Neuron (in vitro differentiated cells): ENCODE data around the gene GGCX.

ENCODE experiments used
- H2AFZ ChIP-seq: one replicate; pipeline ENCODE4 v1.6.1; 2013; ENCODE audit warnings: low read depth, mild to moderate bottlenecking, inconsistent platforms, low read length, moderate library complexity
- H3K27me3 ChIP-seq: one replicate; pipeline ENCODE4 v1.6.1; 2013; ENCODE audit warnings: low read length; ENCODE audit not compliant: insufficient read depth
- H3K36me3 ChIP-seq: one replicate; pipeline ENCODE4 v1.6.1; 2013; ENCODE audit warnings: low read length; ENCODE audit not compliant: insufficient read depth
- H3K4me1 ChIP-seq: one replicate; pipeline ENCODE4 v1.6.1; 2013; ENCODE audit warnings: low read length; ENCODE audit not compliant: insufficient read depth
- H3K4me3 ChIP-seq: 2 replicates; pipeline ENCODE4 v1.5.1; 2013; ENCODE audit warnings: mild to moderate bottlenecking, low read length, moderate library complexity
- H3K9me3 ChIP-seq: one replicate; pipeline ENCODE4 v1.6.1; 2013; ENCODE audit warnings: low read length

Gene GGCX

DNA sequence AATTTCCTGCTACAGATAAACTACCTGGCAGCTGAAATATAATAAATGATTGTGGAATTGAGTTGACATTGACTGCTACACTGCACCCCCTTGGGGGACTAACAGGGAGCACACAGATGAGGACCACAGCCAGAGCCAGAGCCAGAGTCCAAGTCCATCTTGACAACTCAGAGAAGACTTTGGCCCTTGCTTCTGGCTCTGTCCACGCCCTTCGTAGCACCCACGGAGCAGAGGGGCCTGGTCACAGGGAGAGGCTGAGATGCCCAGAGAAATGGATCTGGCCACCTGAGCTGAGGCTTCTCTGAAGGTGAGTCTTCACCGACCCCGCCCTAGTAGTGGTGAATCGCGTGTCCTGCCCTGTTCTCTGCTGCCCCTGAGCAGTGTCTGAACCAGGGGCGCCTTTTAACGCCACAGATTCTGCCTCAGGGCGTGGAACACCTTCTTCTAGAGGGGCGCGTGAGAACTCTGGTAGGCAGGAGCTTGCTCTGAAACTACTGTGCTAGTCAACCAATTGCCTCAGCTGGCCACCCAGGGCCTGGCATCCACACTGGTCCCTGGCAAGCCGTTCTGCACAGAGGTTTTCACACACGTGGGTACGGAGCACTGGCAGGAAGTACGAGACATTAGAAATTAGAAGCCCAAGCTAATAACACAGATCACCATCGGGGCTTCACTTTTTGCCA lies 58.0 kb downstream of the GGCX start:
- peaks cover 5% of the 10 kb centered on the region for H3K27me3 ChIP-seq
- no peaks in the 10 kb centered on the region for H3K36me3 ChIP-seq
- no peaks in the 10 kb centered on the region for H3K4me1 ChIP-seq
- H3K4me3 ChIP-seq = no peak overlapping the region
- no peaks in the 10 kb centered on the region for H3K9me3 ChIP-seq
- H2AFZ ChIP-seq = no peak overlapping the region

DNA sequence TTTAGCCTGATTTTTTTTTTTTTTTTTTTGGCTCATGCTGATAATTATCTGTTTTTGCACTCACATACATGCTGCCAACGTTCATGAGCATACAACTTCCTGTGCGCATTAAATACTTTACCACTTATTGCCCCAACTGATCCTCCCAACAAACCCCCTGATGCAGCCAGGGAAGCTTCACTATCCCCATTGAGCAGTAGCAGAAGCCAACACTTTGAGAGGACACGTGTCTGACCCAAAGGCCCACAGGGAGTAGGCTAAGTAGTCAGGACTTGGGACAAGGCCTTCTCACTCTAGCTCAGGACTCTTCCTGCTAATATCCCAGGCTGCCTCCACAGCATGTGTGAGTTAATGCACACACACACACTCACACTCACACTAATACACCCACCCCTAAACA lies 58.6 kb downstream of the GGCX start:
- peaks cover 9% of the 10 kb centered on the region for H3K27me3 ChIP-seq
- no peaks in the 10 kb centered on the region for H3K9me3 ChIP-seq
- H3K4me3 ChIP-seq = no peak overlapping the region
- H3K36me3 ChIP-seq = no peaks in the 10 kb centered on the region
- no peaks in the 10 kb centered on the region for H3K4me1 ChIP-seq
- H2AFZ ChIP-seq = no peak overlapping the region

DNA sequence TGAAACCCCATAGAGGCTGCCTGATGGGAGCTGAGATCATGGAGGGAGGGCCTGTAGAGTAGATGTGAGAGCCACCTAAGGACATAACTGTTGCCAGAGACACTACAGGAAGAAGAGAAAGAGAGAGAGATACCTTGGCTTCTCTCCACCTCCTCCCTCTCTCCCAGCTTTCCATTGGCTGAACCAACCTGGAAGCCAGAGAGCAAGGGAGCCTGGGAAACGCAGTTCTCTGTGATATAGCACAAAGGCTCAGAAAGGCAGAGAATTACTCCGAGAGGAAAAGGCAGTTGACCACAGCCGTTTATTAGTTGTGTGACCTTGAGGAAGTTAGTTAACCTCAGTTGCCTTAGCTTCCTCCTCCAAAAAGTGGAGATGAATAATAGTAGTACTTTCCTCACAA lies 60.0 kb downstream of the GGCX start:
- Histone ChIP-seq H3K4me1 (no peaks in the 10 kb centered on the region), H3K27me3 (peaks cover 9% of the 10 kb centered on the region), H3K9me3 (no peaks in the 10 kb centered on the region), H3K4me3 (no peak overlapping the region), H3K36me3 (no peaks in the 10 kb centered on the region), H2AFZ (no peak overlapping the region)

DNA sequence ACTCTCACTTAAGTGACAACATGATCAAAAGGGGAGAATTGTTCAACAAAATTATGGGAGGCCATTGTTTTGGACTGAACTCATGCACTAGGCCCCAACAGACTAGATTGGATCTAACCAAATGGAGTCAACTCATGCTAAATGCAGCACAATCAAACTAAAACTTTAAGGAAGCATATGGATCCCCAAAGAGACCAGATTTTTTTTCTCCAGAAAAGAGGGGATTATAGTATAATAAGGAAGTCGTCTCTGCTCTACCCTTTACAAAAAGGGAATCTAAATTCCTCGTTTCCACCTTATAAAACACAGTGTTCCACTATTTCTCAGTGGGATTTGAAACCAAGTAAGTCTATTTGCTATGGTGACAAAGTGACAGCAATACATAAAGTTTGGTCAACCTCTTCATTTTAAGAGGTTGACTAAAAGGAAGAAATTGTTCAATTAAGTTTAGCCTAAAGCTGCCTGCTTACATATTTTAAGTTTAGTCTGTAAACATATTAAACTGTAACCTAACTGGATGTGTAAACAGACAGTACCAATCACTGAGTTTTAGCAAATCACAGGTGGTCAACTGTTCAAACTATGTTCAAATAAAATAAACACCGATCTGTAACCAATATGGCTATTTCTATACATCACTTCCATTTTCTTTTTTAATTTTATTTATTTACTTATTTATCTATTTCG lies 63.2 kb downstream of the GGCX start:
- Histone ChIP-seq H3K9me3 (no peaks in the 10 kb centered on the region), H3K36me3 (no peaks in the 10 kb centered on the region), H3K27me3 (peaks cover 4% of the 10 kb centered on the region), H3K4me3 (no peak overlapping the region), H2AFZ (no peak overlapping the region), H3K4me1 (no peaks in the 10 kb centered on the region)

DNA sequence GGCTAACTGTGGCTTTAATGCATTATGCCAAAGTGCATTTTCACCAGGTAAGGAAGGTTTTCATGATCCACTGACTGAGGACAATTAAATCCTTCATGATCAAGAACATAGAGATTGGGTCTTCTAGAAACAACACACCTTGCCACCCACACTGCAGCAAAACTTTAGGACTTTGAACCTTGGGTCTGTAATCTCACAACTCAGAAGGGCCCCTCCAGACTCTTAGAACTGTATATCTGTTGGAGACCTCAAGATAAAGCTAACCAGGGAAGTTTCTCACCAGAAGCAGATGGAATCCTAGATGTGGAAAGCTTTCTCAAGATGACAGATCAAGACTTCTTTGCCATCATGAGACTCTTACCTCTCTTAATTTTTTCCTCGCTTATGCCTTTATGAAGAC lies 64.9 kb downstream of the GGCX start:
- no peak overlapping the region for H2AFZ ChIP-seq
- no peak overlapping the region for H3K4me3 ChIP-seq
- no peaks in the 10 kb centered on the region for H3K36me3 ChIP-seq
- no peaks in the 10 kb centered on the region for H3K4me1 ChIP-seq
- H3K9me3 ChIP-seq = no peaks in the 10 kb centered on the region
- H3K27me3 ChIP-seq = peaks cover 4% of the 10 kb centered on the region
